Activated T-helper 1 cell treated with anti-CD3 and anti-CD28 coated beads, Interleukin-2, amount 50 U/mL, for 16 hours (primary cell): ENCODE data around the gene NPY4R2.
"Not testable (repeated sequence)": the region's sequence is repeated elsewhere in the genome, so short reads cannot be mapped to it uniquely, and the experiment has no call there.

ENCODE experiments used
- DNase-seq, 2 donors: peaks; one replicate each; pipeline ENCODE4 v3.0.0-alpha.2; 2020; ENCODE audit warnings: low read depth in 1 of 2, low spot score in 1 of 2

NPY4R2 gene

DNA sequence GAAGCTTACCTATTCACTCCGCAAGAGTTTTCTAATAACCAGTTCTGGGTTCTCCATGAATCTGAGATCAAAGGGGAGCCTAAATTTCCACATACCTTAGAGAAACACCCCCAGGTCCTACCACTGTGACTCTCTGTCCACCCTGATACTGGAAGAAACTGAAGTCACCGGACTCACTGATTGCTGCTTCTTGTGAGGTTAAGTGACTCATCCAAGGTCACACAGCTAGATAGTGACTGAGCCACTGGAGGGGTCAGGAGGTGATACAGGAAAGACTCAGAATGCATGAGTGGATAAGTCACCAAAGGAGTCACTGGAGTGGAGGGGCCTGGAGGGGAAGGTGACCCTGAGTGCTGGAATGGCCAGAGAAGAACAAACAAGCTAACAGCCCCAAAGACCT, 9.8 kb downstream of the NPY4R2 start:
- not testable (repeated sequence) for DNase-seq

GRCh38 chr10:47932824-47933223, 14.4 kb downstream of the NPY4R2 start:
- DNase-seq = not testable (repeated sequence)

- not testable (repeated sequence) for DNase-seq
These were observed 15.0 kb downstream of the NPY4R2 start for GRCh38 chr10:47933462-47933861.

DNA sequence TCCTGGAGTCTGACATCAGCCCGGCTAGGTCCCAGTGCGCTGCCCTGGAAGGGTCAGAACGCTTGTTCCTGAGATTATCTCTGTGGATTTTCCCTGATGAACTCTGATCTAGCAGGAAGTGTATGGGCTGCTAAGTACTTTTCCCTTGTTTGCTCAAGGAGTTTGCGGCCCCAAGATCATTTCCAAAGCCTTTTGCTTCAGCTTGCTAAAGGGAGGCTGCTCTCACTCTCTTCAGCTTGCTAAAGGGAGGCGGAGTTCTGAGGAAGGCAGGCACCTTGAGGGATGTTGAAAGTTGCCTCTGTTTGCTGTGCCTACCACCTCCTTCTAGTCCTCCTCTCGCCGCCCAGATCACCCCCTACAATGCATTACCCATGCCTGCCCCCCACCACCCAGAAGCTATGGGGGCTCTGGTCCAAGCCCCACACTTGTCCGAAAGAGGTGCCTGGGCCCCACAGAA, 18.3 kb downstream of the NPY4R2 start:
- DNase-seq = not testable (repeated sequence)

DNA sequence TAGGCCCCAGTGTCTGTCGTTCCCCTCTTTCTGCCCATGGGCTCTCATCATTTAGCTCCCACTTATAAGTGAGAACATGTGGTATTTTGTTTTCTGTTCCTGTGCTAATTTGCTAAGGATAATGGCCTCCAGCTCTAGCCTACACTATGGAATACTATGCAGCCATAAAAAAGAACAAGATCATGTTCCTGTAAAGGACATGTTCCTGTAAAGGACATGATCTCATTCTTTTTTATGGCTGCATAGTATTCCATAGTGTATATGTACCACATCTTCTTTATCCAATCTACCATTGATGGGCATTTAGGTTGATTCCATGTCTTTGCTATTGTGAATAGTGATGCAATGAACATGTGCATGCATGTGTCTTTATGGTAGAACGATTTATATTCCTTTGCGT, 19.2 kb downstream of the NPY4R2 start:
- not testable (repeated sequence) for DNase-seq

GRCh38 chr10:47940821-47941220, 22.4 kb downstream of the NPY4R2 start:
- DNase-seq = not testable (repeated sequence)

DNA sequence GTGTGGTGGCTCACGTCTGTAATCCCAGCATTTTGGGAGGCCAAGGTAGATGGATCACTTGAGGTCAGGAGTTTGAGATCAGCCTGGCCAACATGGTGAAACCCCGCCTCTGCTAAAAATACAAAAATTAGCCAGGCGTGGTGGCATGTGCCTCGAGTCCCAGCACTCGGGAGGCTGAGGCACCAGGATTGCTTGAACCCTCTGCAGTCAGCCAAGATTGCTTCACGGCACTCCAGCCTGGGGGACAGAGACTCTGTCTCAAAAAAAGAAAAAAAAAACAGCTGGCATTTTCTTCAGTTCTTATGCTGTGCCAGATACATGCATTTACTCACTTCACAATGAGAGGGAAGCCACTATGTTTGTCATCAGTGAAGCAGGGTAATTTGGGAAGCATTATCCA, 22.9 kb downstream of the NPY4R2 start:
- DNase-seq = not testable (repeated sequence)

GRCh38 chr10:47942351-47943019, 24.0 kb downstream of the NPY4R2 start:
- DNase-seq = not testable (repeated sequence)

DNA sequence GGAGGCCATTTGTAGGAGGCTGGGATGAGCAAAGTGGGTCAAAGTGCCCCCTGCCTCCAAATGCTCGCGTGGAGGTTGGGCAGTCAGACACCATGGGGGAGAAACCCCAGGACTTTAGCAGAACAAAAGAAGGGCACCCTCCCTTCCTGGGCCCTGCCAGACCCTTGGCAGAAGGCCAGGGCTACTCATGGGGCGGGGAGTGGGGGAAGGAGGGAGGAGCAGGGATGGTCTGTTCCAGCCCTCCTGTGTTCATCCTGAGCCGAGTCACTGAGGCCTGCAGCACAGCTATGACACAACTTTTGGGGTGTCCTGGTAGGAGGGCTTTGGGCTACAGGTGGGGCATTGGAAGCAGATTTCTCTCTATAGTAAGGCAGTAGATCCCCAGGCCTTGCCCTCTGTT, 24.9 kb downstream of the NPY4R2 start:
- not testable (repeated sequence) for DNase-seq

- DNase-seq = not testable (repeated sequence)
These were observed 29.0 kb downstream of the NPY4R2 start for GRCh38 chr10:47947424-47947823.

DNA sequence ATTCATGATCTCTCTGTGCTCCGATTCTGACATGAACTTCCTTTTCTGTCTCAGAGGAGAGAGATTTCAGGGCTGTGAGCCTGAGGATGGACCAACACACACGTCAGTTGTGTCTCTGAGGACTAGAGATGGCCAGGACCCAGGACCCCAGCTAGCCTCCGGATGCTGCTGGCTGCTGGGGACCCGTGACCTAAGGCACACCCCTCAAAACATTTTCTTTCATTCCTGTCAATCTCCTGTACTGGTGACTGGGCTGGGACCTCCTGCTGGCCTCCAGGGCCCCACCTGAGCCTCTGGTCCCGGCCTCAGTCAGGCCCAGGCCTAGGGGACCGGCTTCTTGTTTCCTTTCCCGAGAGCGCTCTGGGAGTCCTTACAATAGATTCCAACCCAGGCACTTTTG, 38.7 kb downstream of the NPY4R2 start:
- not testable (repeated sequence) for DNase-seq

DNA sequence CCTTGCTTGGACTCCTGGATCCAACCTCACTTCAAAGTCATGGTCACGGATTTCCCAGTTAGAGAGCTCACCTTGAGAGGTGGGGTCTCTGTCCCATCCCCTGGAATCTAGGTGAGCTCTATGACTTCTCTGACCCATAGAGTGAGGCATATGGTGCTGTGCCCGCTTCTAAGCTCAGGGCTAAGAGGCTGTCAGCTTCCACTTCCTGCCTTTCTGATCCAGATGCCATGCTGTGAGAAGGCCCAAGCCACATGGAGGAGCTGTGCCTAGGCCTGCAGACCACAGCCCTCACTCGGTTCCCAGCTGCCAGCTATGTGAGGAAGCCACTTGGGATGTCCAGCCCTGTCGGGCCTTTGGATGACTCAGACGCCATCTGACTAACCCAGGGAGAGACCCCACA, 41.2 kb downstream of the NPY4R2 start:
- DNase-seq = not testable (repeated sequence)

DNA sequence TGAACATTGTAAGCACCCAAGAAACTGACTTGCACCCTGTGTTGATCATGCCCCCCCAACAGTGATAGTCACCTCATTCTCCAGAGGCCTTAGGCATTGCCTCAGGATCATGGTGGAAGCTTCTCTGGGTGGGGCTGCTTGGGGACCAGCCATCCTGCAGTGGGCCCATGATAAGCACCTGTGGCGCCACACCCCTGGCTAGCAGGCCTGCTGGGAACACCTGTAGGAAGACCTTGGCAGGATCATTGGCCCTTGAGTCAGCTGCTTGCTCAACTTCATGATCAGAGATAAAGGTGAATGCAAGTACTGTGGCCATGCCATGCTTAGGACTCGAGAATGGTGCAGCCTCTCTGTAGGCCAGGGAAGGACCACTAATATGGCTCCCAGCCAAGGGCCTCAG, 42.2 kb downstream of the NPY4R2 start:
- DNase-seq = not testable (repeated sequence)

- DNase-seq = not testable (repeated sequence)
These were observed 44.3 kb downstream of the NPY4R2 start for GRCh38 chr10:47962785-47963184.

DNA sequence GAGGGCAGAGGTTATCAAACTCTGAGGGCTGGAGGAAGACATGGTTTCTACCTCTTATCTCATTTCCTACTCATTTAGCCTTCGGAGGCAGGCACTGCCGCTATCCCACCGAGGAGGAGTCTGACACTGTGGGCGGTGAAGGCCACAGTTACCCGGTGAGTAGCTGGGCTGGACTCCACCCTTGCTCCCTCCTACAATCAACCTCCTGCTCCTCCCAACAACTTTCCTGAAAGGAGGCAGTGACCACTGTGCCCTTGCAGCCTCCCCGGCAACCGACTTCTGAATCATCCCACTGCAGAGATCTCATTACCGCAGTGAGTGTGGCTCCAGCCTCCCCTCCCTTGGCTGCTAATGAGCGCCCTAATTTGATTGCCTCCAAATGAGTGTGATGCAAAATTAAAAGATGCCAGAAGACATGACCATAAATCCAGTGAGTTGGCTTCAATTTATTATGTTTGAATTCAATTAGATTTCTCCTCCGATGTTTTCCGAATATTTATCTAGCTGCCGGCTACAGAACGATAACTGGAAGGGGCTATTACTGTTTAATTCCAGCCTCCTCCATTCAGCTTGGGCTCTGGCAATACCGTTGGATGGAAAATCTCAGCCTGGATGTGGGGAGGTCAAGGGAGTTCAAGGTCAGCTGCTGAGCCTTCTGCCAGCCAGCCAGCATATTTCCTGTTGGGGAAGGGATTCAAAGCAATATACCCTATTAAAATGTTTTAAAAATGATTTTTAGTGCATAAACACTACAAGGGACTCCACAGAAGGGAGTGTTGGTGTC, 46.0 kb downstream of the NPY4R2 start:
- not testable (repeated sequence) for DNase-seq

DNA sequence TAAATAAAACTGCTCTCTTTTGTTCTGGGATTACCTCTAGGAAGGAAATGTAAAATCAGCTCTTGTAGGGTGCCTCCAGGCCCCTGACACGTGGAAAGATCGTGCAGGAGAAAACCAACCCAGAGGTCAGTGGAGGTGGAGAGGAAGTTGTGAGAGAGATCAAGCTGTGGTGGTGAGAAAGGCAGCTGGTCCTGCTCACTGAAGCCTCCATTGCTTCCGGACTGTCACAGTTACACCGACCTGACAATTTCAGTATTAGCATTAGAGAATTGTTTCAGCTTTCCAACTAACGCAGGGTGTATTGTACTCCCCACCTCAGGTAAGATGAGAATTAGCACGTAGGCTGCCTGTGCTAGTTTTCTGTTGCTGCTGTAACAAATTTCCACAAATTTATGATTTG, 50.5 kb downstream of the NPY4R2 start:
- DNase-seq = not testable (repeated sequence)

DNA sequence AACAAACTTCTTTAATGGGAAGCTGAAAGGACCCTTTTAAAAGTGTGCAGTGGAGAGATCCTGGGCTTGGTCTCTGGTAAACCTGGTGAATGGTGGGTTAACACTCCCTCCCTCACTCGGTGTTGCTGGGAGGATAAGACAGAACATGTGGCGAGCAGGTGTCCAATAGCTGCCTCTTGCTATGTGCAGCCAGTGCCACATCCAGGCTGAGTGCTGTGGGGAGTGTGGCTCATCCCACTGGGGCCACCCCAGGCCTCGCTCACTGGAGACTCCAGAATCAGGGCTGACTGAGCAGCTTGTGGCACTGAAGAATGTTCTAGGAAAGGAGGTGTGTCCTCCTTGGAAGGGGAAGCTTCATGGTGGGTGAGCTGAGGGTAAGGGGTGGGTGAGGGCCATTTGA, 51.6 kb downstream of the NPY4R2 start:
- DNase-seq = not testable (repeated sequence)

DNA sequence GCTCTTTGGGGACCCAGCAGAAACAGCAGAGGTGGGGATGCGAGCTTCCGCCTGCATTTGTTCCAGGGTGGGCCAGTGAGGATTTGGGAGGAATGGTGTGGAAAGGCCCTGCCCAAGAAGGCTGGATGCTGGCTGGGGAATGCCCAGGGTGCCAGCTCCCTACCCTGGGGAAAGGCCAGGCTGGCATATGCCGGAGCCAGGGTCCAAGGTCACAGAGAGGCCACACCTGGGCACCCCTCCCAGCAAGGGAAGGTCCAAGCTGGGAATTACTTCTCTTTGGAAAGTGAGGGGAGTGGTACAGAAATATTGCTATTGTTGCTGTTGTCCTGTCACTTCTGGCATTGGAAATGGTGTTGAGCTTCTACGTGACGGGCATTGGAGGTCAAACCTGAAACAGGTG, 53.1 kb downstream of the NPY4R2 start:
- DNase-seq = not testable (repeated sequence)

GRCh38 chr10:47972077-47972476, 53.6 kb downstream of the NPY4R2 start:
- not testable (repeated sequence) for DNase-seq
